Heart right ventricle (tissue), 16 donors: ENCODE measurements around the gene CKMT2. TPM values are rescaled to one million over a fixed set of nuclear protein-coding genes. Genes with fewer than 3 reads are reported as not detected.
"Not testable (repeated sequence)": the region's sequence is repeated elsewhere in the genome, so short reads cannot be mapped to it uniquely, and the experiment has no call there.

Experiments
- ATAC-seq, 8 donors: fragments of 200-7000 bp; cut with Tn5 transposase; one replicate each; pipeline ENCODE4 v1.9.1; 2020; ENCODE audit warnings: mild to moderate bottlenecking in 8 of 8, moderate library complexity in 8 of 8, moderate number of reproducible peaks in 1 of 8
- DNase-seq, 2 donors: peaks; one replicate each; pipeline ENCODE4 v3.0.0-alpha.2; 2020
- H3K27ac ChIP-seq, 10 donors: fragments of 200-600 bp; sonication (generic) in 2 of 10; one replicate each; pipeline versions ENCODE4 v1.5.0 to v1.8.0; 2020 to 2022; ENCODE audit warnings: mild to moderate bottlenecking in 3 of 10
- H3K27me3 ChIP-seq, 7 donors: fragments of 200-600 bp; one replicate each; pipeline ENCODE4 v1.8.0; 2021 to 2022; ENCODE audit warnings: mild to moderate bottlenecking in 2 of 7
- H3K36me3 ChIP-seq, 9 donors: fragments of 200-600 bp; sonication (generic) in 1 of 9; one replicate each; pipeline versions ENCODE4 v1.5.0 to v1.8.0; 2020 to 2022; ENCODE audit warnings: mild to moderate bottlenecking in 2 of 9
- H3K4me1 ChIP-seq, 9 donors: fragments of 200-600 bp; sonication (generic) in 1 of 9; one replicate each; pipeline versions ENCODE4 v1.5.0 to v1.8.0; 2020 to 2022; ENCODE audit warnings: mild to moderate bottlenecking in 4 of 9
- H3K4me3 ChIP-seq, 10 donors: fragments of 200-600 bp; sonication (generic) in 2 of 10; one replicate each; pipeline versions ENCODE4 v1.5.0 to v1.8.0; 2020 to 2022; ENCODE audit warnings: mild to moderate bottlenecking in 7 of 10, moderate library complexity in 2 of 10
- H3K9me3 ChIP-seq, 11 donors: fragments of 200-600 bp in 10 of 11; sonication (generic) in 2 of 11; one replicate each; pipeline versions ENCODE4 v1.5.0 to v1.8.0; 2013 to 2022; ENCODE audit warnings: mild to moderate bottlenecking in 2 of 11, control low read depth in 1 of 11, moderate library complexity in 1 of 11
- CTCF ChIP-seq, 9 donors: fragments of 200-600 bp; sonication (generic) in 2 of 9; IDR thresholded peaks; one replicate each; pipeline versions ENCODE4 v1.5.0 to v1.8.0; 2021 to 2022; ENCODE audit warnings: antibody characterized with exemption in 9 of 9, mild to moderate bottlenecking in 5 of 9, moderate library complexity in 1 of 9
- WGBS, 2 donors: extraction: QIAGEN DNeasy Blood & Tissue Kit; methylation state at CpG; one replicate each; pipeline ENCODE4 v1.1.7; 2013; ENCODE audit warnings: inconsistent platforms in 1 of 2; 5-methylcytosine and 5-hydroxymethylcytosine counted together
- intact Hi-C, 10 donors: fragments of 100-400 bp; cut with DNase I; formaldehyde crosslinking; loops; one replicate each; pipeline versions ENCODE4 v1.11.1 to v1.14.2; 2022
- polyA plus RNA-seq, 2 donors: library from polyadenylated mRNA; stranded (reverse); fragments of 200-250 nt; gene quantifications; one replicate each; pipeline ENCODE4 v1.2.3, GENCODE V29; 2013
- total RNA-seq, 10 donors: library from RNA; stranded (reverse); fragmentation: NEBNext Ultra II Directional in 3 of 10; extraction: Animal tissue kit (Norgen Biotek cat#: 25700) in 3 of 10; gene quantifications; one replicate each; pipeline versions ENCODE4 v1.2.1 to v1.2.4, GENCODE V29; 2021 to 2023
- donor health status: Arrhythmogenic right ventricular cardiomyopathy.
- donor health status: ischemic (EF 13 %, LVEDD 7.1; RV severe dilation, severe dysfunction).
- donor health status: healthy with polysubstance abuse.
- donor health status: DM: no; HTN: yes; CAD: no.
- donor health status: DM: no; HTN: no; CAD: no.
- donor health status: ischemic (EF 25% LVEDD 6.9; RV normal size, moderate dysfunction).
- donor health status: ischemic (EF 25% LVEDD 5.7; RV mildly dilated, moderate dysfunction).
- donor health status: healthy.
- donor health status: DM: yes; HTN: yes; CAD: no.
- donor health status: Ischemic cardiomyopathy.
- donor health status: ischemic (EF 35%, LVEDD 5.7; RV mildly dilated, moderate dysfunction).
- donor health status: nonischemic (EF 11% LVEDD 7.7; RV severe dilation, severe dysfunction).
- donor health status: DM: yes; HTN: yes; CAD: no.
- donor health status: PGD.
- donor health status: ischemic (EF 29% LVEDD 5.4; RV normal size, mild dysfunction).
- donor health status: nonischemic (EF 23%, LVEDD 6.1; RV moderate dilation, normal function).

The CKMT2 gene
- total and polyA plus RNA-seq, 12 donors: 1,088 to 2,236 (median 1,671) TPM

DNA sequence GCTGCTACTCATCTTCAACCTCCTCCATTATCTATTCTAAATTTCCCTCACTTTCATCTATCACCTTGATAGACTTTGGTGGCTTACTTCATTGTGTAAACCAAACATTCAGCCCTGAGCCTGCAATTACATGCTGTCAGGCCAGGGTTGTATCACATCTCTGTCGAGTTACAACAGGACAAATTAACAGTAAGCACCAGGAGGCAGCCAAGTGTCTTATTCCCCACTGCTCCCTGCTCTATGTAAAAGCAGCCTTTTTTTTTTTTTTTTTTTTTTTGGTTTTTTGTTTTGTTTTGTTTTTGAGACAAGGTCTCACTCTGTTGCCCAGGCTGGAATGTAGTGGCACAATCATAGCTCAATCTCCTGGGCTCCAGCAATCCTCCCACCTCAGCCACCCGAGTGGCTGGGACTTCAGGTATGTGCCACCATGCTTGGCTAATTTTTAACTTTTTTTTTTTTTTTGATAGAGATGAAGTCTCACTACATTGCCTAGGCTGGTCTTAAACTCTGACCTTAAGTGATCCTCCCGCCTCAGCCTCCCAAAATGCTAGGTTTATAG lies 53.0 kb downstream of the CKMT2 start:
- Histone ChIP-seq H3K9me3 (peaks cover 0 to 13% (median 0%) of the 10 kb centered on the region in 11 donors), H3K27me3 (no peaks in the 10 kb centered on the region), H3K36me3 (peaks cover 0 to 21% (median 0%) of the 10 kb centered on the region in 9 donors), H3K4me3 (no peak overlapping the region), H3K4me1 (no peaks in the 10 kb centered on the region), H3K27ac (no peak overlapping the region)
- 65 to 78% methylated on average over 3 of the region's 3 CpGs for WGBS, 2 donors
- ATAC-seq (no peak), DNase-seq (no peak)
- no peak for TF ChIP-seq CTCF (IDR thresholded peaks at IDR 0.05)
- intact Hi-C loops: no loop called here

DNA sequence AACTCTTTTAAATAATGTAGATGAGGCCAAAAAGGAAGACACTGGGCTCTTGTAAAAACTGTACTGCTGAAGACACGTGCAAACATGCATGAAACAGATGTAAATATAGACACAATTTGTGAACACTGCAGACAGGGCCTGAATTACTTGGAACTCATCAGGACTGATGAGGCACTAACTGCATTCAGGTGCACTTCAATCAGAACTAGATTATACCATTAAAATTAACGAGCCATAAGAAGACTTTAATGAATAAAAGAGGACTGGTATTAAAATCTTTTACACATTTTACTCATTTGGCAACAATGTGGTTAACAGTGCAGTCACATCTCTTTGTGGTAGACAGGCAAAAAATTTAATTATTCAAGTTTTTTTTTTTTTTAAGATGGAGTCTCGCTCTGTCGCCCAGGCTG lies 54.9 kb downstream of the CKMT2 start:
- Histone ChIP-seq H3K4me1 (no peaks in the 10 kb centered on the region), H3K36me3 (peaks cover 0 to 28% (median 0%) of the 10 kb centered on the region in 9 donors), H3K27me3 (no peaks in the 10 kb centered on the region), H3K4me3 (no peak overlapping the region), H3K9me3 (peaks cover 0 to 25% (median 14%) of the 10 kb centered on the region in 11 donors), H3K27ac (no peak overlapping the region)
- no peak for TF ChIP-seq CTCF (IDR thresholded peaks at IDR 0.05)
- no peak for DNase-seq
- 88 to 93% methylated on average over 4 of the region's 4 CpGs for WGBS, 2 donors
- no peak for ATAC-seq
- intact Hi-C loops: no loop called here

DNA sequence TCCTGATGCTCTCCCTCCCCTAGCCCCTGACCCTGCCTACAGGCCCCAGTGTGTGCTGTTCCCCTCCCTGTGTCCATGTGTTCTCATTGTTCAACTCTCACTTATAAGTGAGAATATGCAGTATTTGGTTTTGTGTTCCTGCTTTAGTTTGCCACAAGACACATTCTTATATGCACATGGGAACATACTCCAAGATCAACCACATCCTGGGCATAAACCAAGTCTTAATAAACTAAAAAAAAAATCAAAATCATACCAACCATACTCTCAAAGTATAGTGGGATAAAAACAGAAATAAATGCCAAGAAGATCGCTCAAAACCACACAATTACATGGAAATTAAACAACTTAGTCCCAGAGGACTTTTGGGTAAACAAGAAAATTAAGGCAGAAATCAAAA lies 57.0 kb downstream of the CKMT2 start:
- WGBS, 2 donors: 88 to 93% methylated on average over 1 of the region's 1 CpG
- no peaks in the 10 kb centered on the region for H3K27me3 ChIP-seq
- no peak for ATAC-seq
- H3K36me3 ChIP-seq: peaks cover 0 to 38% (median 0%) of the 10 kb centered on the region in 9 donors
- TF ChIP-seq CTCF (IDR thresholded peaks at IDR 0.05): no peak
- peaks cover 0 to 44% (median 16%) of the 10 kb centered on the region in 11 donors for H3K9me3 ChIP-seq
- DNase-seq: no peak
- H3K4me1 ChIP-seq: no peaks in the 10 kb centered on the region
- H3K27ac ChIP-seq: no peak overlapping the region
- no peak overlapping the region for H3K4me3 ChIP-seq
- intact Hi-C loops: loop anchor here in 2 of 10 donors (10.0 kb wide), 2 partner anchors 95 to 605 kb away; no protein-coding TSS in a partner anchor

DNA sequence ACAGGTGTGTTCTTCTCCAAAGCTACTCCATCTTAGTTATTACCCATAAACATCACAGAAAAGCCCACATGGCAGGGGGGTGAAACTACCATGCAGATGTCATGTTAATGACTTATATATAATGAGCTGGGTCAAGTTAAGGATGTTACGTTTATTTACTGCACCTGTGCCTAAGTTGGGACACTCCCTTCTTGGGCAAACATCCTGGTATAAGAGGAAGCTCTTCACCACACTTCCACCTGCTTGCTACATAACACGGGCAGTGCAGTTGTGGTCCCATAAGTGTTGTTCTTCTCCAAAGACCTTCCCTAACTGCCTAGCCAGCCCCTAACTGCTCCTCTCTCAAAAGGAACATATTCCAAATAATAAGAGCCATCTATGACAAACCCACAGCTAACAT lies 59.0 kb downstream of the CKMT2 start:
- peaks cover 0 to 5% (median 0%) of the 10 kb centered on the region in 9 donors for H3K4me1 ChIP-seq
- no peak overlapping the region for H3K4me3 ChIP-seq
- intact Hi-C loops: loop anchor here in 2 of 10 donors (10.0 kb wide), 2 partner anchors 97 to 607 kb away; no protein-coding TSS in a partner anchor
- H3K9me3 ChIP-seq: peaks cover 0 to 44% (median 16%) of the 10 kb centered on the region in 11 donors
- H3K27me3 ChIP-seq: no peaks in the 10 kb centered on the region
- TF ChIP-seq CTCF (IDR thresholded peaks at IDR 0.05): no peak
- DNase-seq (no peak), ATAC-seq (no peak)
- H3K36me3 ChIP-seq: peaks cover 0 to 25% (median 0%) of the 10 kb centered on the region in 9 donors
- no peak overlapping the region for H3K27ac ChIP-seq
- WGBS, 2 donors: 91% methylated on average over 2 of the region's 2 CpGs

DNA sequence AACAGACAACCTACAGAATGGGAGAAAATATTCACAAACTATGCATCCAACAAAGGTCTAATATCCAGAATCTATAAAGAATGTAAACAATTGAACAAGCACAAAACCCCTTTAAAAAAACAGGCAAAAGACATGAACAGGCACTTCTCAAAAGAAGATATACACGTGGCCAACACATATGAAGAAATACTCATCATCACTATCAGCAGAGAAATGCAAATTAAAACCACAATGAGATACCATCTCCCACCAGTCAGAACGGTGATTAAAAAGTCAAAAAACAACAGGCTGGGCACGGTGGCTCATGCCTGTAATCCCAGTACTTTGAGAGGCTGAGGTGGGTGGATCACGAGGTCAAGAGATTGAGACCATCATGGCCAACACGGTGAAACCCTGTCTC lies 60.9 kb downstream of the CKMT2 start:
- not testable (repeated sequence) for H3K4me3 ChIP-seq, ATAC-seq, H3K27me3 ChIP-seq, H3K27ac ChIP-seq, DNase-seq
- intact Hi-C loops: loop anchor here in 2 of 10 donors (10.0 kb wide), 2 partner anchors 99 to 609 kb away; no protein-coding TSS in a partner anchor
- WGBS, 2 donors: 95 to 96% methylated on average over 5 of the region's 5 CpGs
- Histone ChIP-seq H3K4me1 (peaks cover 0 to 24% (median 2%) of the 10 kb centered on the region in 9 donors), H3K36me3 (peaks cover 0 to 21% (median 0%) of the 10 kb centered on the region in 9 donors), H3K9me3 (peaks cover 0 to 44% (median 16%) of the 10 kb centered on the region in 11 donors)
